Neuronal stem cell (in vitro differentiated cells): Measurements from ENCODE around the gene SYCE3.

Experiments used
- DNase-seq: peaks from one replicate; pipeline ENCODE4 v3.0.0-alpha.2; 2013; ENCODE audit warnings: low spot score
- H2AFZ ChIP-seq: one replicate; pipeline ENCODE4 v1.6.1; 2013; ENCODE audit warnings: mild to moderate bottlenecking, low read length, inconsistent platforms
- H2AK5ac ChIP-seq: 2 replicates; pipeline ENCODE4 v1.6.1; 2013; ENCODE audit warnings: low read depth, mild to moderate bottlenecking, inconsistent platforms, low read length, moderate library complexity, mixed read lengths
- H2BK120ac ChIP-seq: 2 replicates; pipeline ENCODE4 v1.6.1; 2013; ENCODE audit warnings: low read depth, mild to moderate bottlenecking, inconsistent platforms, low read length, moderate library complexity, mixed read lengths
- H2BK12ac ChIP-seq: one replicate; pipeline ENCODE4 v1.6.1; 2013; ENCODE audit warnings: low read length, inconsistent platforms
- H2BK15ac ChIP-seq: 2 replicates; pipeline ENCODE4 v1.6.1; 2013; ENCODE audit warnings: mild to moderate bottlenecking, low read length, inconsistent platforms, mixed read lengths
- H2BK5ac ChIP-seq: one replicate; pipeline ENCODE4 v1.6.1; 2013; ENCODE audit warnings: inconsistent platforms, mild to moderate bottlenecking, low read length, moderate library complexity
- H3K14ac ChIP-seq: one replicate; pipeline ENCODE4 v1.6.1; 2013; ENCODE audit warnings: low read length, inconsistent platforms
- H3K18ac ChIP-seq: 2 replicates; pipeline ENCODE4 v1.6.1; 2013; ENCODE audit warnings: low read length, inconsistent platforms
- H3K23ac ChIP-seq: 2 replicates; pipeline ENCODE4 v1.6.1; 2013; ENCODE audit warnings: low read depth, mild to moderate bottlenecking, mixed read lengths, low read length, inconsistent platforms; ENCODE audit not compliant: poor library complexity
- H3K27ac ChIP-seq: replicated peaks from 3 replicates; pipeline ENCODE4 v1.5.1; 2013; ENCODE audit warnings: low read length, inconsistent platforms
- H3K27me3 ChIP-seq, 3 experiments: 2 replicates each; pipeline ENCODE4 v1.6.1; 2013; ENCODE audit warnings: low read length in 3 of 3, mild to moderate bottlenecking in 2 of 3, inconsistent platforms in 1 of 3, low read depth in 1 of 3, mixed read lengths in 1 of 3, moderate library complexity in 1 of 3; ENCODE audit not compliant: control insufficient read depth in 3 of 3, insufficient read depth in 3 of 3
- H3K36me3 ChIP-seq, 2 donors: replicated peaks in 1 of 2; 2 replicates each; pipeline ENCODE4 v1.6.1; 2013; ENCODE audit warnings: low read length in 2 of 2; ENCODE audit not compliant: control insufficient read depth in 2 of 2, insufficient read depth in 2 of 2
- H3K4ac ChIP-seq: 2 replicates; pipeline ENCODE4 v1.6.1; 2013; ENCODE audit warnings: inconsistent platforms, mild to moderate bottlenecking, low read length, moderate library complexity
- H3K4me1 ChIP-seq, 2 donors: 1 replicate in 1 of 2; 2 replicates in 1 of 2; pipeline ENCODE4 v1.6.1; 2013; ENCODE audit warnings: low read length in 2 of 2, low read depth in 1 of 2; ENCODE audit not compliant: control insufficient read depth in 2 of 2, insufficient read depth in 1 of 2
- H3K4me2 ChIP-seq: one replicate; pipeline ENCODE4 v1.6.1; 2013; ENCODE audit warnings: mild to moderate bottlenecking, low read length, inconsistent platforms; ENCODE audit not compliant: insufficient read depth, poor library complexity, severe bottlenecking
- H3K4me3 ChIP-seq, 2 donors: 2 replicates each; pipeline ENCODE4 v1.5.1; 2013; ENCODE audit warnings: low read length in 2 of 2, mild to moderate bottlenecking in 2 of 2, inconsistent platforms in 1 of 2, moderate library complexity in 1 of 2
- H3K79me1 ChIP-seq: one replicate; pipeline ENCODE4 v1.6.1; 2013; ENCODE audit warnings: low read depth, mild to moderate bottlenecking, inconsistent platforms, low read length, moderate library complexity
- H3K9ac ChIP-seq: one replicate; pipeline ENCODE4 v1.6.1; 2013; ENCODE audit warnings: mild to moderate bottlenecking, low read depth, low read length, inconsistent platforms; ENCODE audit not compliant: poor library complexity
- H3K9me3 ChIP-seq, 2 donors: replicated peaks in 1 of 2; 2 replicates each; pipeline versions ENCODE3 to v1.6.1; 2013; ENCODE audit warnings: low read length in 2 of 2, mild to moderate bottlenecking in 2 of 2, inconsistent platforms in 1 of 2, low read depth in 1 of 2, mixed read lengths in 1 of 2, moderate library complexity in 1 of 2; ENCODE audit not compliant: control insufficient read depth in 2 of 2, insufficient read depth in 1 of 2
- H4K8ac ChIP-seq: one replicate; pipeline ENCODE4 v1.6.1; 2013; ENCODE audit warnings: low read depth, mild to moderate bottlenecking, inconsistent platforms, low read length, moderate library complexity
- H4K91ac ChIP-seq: one replicate; pipeline ENCODE4 v1.6.1; 2013; ENCODE audit warnings: low read length, low read depth, mild to moderate bottlenecking, inconsistent platforms; ENCODE audit not compliant: poor library complexity
- WGBS, 2 donors: extraction: QIAGEN DNeasy Blood & Tissue Kit; methylation state at CpG; one replicate each; pipeline ENCODE4 v1.1.7; 2013; ENCODE audit warnings: missing lambda C conversion rate in 2 of 2, mixed read lengths in 1 of 2; ENCODE audit not compliant: insufficient read length in 2 of 2, insufficient replicate concordance in 1 of 2; ENCODE audit errors: extremely low coverage in 2 of 2; 5-methylcytosine and 5-hydroxymethylcytosine counted together

The SYCE3 gene

GRCh38 chr22:50529897-50530579 is 32.7 kb downstream of the SYCE3 start, which contains the start of gene TYMP:
Gene TYMP, minus strand, starts transcription at chr22:50530012. Its CDS starts 303 bp downstream, at chr22:50529709.
- Histone ChIP-seq H3K9me3 (peaks cover 8 to 21% of the 10 kb centered on the region in 2 donors), H3K4me3 (peak within 1 kb of the TSS in 1 of 2 donors; percentile 82), H3K27me3 (peaks cover 14 to 35% (median 14%) of the 10 kb centered on the region in 3 experiments), H3K4me1 (peaks cover 14 to 19% of the 10 kb centered on the region in 2 donors), H4K91ac (no peak within 1 kb of the TSS), H2AK5ac (peak within 1 kb of the TSS; percentile 99), H2AFZ (no peak within 1 kb of the TSS), H2BK15ac (peak within 1 kb of the TSS; percentile 83), H3K4me2 (peak within 1 kb of the TSS; percentile 73), H3K4ac (peak within 1 kb of the TSS; percentile 37), H2BK120ac (peak within 1 kb of the TSS; percentile 72), H3K14ac (peak within 1 kb of the TSS; percentile 97), H3K79me1 (peaks cover 5% of the 10 kb centered on the region), H2BK5ac (peak within 1 kb of the TSS; percentile 60), H2BK12ac (peak within 1 kb of the TSS; percentile 73), H3K23ac (peak within 1 kb of the TSS; percentile 99), H4K8ac (peak within 1 kb of the TSS; percentile 65), H3K27ac (no peak within 1 kb of the TSS), H3K9ac (peak within 1 kb of the TSS; percentile 81), H3K36me3 (no peaks in the 10 kb centered on the region), H3K18ac (peak within 1 kb of the TSS; percentile 96)
- WGBS, 2 donors: no CpG with 5 or more reads among the region's 92 CpGs
- no peak for DNase-seq

DNA sequence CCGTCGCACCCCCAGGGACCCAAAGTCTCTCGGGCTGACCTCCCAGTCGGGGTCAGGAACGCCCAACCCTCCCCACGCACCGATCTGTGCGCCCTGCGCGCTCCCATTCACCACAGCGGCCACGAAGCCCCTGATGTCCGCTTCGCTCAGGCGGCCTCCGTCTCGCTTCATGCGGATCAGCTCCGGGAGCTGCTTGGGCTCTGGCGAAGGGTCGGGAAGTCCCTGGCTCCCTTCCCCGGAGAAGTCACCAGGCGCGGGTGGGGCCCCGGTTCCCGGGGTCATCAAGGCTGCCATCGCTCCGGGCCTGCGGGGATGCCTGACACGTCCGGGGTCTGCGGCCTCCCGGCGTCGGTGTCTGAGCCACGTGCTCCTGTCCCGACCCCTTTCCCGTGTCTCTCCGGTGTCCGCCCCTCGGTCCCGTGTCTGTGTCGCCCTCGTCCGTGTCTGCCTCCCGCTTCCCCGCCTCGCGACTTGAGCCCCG is 33.3 kb downstream of the SYCE3 start:
- Histone ChIP-seq H3K14ac (peak overlapping the region; percentile 21), H3K9me3 (peaks cover 8 to 21% of the 10 kb centered on the region in 2 donors), H2BK120ac (no peak overlapping the region), H3K4me2 (no peak overlapping the region), H3K27ac (no peak overlapping the region), H3K23ac (peak overlapping the region; percentile 99), H4K91ac (no peak overlapping the region), H3K36me3 (peaks cover under 1 to 6% of the 10 kb centered on the region in 2 donors), H2BK15ac (peak overlapping the region; percentile 9), H4K8ac (peak overlapping the region; percentile 65), H2AFZ (no peak overlapping the region), H3K4me3 (peak overlapping the region in 1 of 2 donors; percentile 38), H3K18ac (peak overlapping the region; percentile 87), H3K79me1 (peaks cover 6% of the 10 kb centered on the region), H2BK5ac (no peak overlapping the region), H3K4ac (peak overlapping the region; percentile 37), H2BK12ac (peak overlapping the region; percentile 73), H3K4me1 (peaks cover 15 to 24% of the 10 kb centered on the region in 2 donors), H3K9ac (peak overlapping the region; percentile 44), H3K27me3 (peaks cover 14 to 35% (median 14%) of the 10 kb centered on the region in 3 experiments), H2AK5ac (peak overlapping the region; percentile 88)
- DNase-seq: no peak
- no CpG with 5 or more reads among the region's 50 CpGs for WGBS, 2 donors

- peaks cover 9% of the 10 kb centered on the region for H3K79me1 ChIP-seq
- no peak overlapping the region for H3K27ac ChIP-seq
- peaks cover 5 to 12% of the 10 kb centered on the region in 2 donors for H3K36me3 ChIP-seq
- peak overlapping the region; percentile 99 for H3K23ac ChIP-seq
- H2BK12ac ChIP-seq: no peak overlapping the region
- H3K18ac ChIP-seq: no peak overlapping the region
- H2AFZ ChIP-seq: no peak overlapping the region
- DNase-seq: no peak
- H4K8ac ChIP-seq: no peak overlapping the region
- peak overlapping the region; percentile 76 for H3K9ac ChIP-seq
- H2BK120ac ChIP-seq: no peak overlapping the region
- no peak overlapping the region for H2BK5ac ChIP-seq
- WGBS, 2 donors: no CpG with 5 or more reads among the region's 15 CpGs
- no peak overlapping the region for H3K4me2 ChIP-seq
- H3K4ac ChIP-seq: no peak overlapping the region
- H3K27me3 ChIP-seq: peaks cover 14 to 35% (median 14%) of the 10 kb centered on the region in 3 experiments
- H2BK15ac ChIP-seq: peak overlapping the region; percentile 9
- no peak overlapping the region for H4K91ac ChIP-seq
- H3K14ac ChIP-seq: peak overlapping the region; percentile 25
- peak overlapping the region; percentile 88 for H2AK5ac ChIP-seq
- peaks cover 8 to 21% of the 10 kb centered on the region in 2 donors for H3K9me3 ChIP-seq
- H3K4me3 ChIP-seq: no peak overlapping the region
- peaks cover 18 to 20% of the 10 kb centered on the region in 2 donors for H3K4me1 ChIP-seq
These were observed 33.9 kb downstream of the SYCE3 start for GRCh38 chr22:50528682-50529415.
